ENCODE results near the gene NDUFS8.
A peak's percentile ranks its signal among the peaks of the same experiment; 100 is the strongest.
"Not testable (repeated sequence)": the region's sequence is repeated elsewhere in the genome, so short reads cannot be mapped to it uniquely, and the experiment has no call there.

NDUFS8 gene

DNA sequence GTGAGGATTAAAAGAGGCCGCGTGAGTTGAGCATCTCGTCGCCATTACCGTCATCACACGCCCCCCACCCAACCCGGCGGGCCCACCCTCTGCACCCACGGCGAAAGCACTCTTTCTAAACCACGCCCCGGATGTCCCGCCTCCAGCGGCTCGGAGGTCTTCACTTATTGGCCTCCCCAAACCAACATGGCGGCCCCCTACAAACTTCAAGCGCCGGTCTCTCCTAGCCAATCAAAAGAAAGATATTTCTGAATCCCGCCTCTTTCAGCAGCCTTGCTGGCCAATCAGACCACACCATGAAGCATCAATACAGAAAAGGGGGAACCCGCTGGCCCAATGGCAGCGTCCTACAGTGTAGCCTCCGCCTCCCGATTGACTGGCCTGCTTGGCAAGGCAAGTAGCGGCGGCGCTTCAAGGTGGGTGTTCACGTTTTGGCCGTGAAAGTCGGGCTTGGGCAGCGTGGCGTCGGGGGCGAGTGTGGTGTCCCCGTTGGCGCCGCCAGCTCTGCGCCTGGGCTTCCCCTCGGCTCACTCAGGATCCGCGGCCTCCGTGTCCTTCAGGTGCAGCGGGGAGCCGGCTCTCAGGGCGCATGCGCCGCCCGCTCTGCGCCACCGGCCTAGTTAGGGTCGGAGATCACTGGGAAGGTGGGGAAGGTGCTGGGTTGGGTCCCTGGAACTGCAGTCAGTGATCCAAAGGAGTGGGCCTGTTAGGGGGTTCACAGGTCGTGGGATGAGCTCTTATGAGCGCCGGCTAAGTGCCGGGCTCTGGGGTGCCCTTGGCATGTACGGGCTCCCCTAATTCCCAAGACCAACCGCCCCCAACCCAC is at the start of gene NDUFS8:
TSS of gene NDUFS8 (plus strand) at position 364 of the 826 bp plus-strand sequence. CDS start 1,471 bp downstream, outside the sequence.
- peak; percentile 98 for DNase-seq

DNA sequence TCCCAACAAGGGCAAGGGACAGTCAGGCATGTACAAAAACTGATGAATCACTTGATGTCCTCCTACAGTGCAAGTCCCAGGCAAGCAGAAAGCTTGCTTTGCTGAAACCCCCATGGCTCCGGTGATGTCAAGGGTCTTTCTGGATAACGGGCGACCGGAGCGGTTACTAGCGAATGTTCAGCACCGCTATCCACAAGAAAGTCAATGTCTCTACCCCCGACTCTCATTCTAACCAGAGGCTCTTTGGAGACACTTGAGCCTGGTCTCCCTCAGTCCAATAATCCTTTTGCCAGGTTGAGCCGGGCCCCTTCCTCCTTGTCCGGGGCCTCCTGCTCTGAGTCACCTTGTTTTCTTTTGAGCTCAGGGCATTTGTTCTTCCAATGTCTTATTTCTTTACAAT is 49.3 kb upstream of the NDUFS8 start:
- not testable (repeated sequence) for DNase-seq

DNA sequence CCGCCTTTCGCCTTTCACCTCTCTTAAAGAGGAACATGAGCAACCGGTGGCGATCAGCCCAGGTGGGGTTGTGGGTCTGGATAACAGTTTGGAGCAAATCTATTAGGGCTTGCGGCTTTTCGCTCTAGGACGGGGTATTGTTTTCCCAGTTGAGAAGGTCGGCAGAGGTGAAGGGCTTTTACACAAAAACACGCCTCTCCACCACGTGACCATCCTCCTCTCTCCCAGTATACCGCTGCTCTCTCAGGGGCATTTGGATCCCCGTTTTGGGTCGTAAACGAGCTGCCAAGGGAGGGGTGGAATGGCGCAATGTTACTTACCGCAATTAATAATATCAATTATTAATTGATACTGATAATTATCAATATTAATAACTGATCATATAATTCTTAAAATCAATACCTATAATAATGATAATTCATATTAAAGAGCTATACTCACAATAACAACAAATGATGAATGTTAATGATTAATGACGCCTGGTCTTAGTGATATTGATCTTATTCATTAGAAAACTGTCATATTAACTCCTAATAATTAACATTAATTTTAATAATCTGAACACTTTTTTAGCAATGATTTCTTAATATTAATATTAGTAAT is 48.1 kb upstream of the NDUFS8 start:
- not testable (repeated sequence) for DNase-seq

DNA sequence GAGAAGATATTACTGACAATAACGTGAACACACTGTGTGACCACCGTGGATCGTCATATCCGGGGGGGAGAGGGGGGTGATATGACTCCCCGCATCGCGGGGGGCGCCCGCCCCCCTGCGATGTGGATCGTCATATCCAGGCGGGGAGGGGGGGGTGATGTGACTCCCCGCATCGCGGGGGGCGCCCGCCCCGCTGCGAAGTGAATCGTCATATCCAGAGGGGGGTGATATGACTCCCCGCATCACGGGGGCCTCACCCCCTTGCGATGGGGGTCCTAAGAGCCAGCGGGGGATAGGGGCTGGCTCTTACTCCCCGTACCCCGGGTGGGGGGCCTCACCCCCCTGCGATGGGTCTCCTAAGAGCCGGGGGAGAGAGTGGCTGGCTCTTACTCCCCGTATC is 46.5 kb upstream of the NDUFS8 start:
- no peak for DNase-seq

DNA sequence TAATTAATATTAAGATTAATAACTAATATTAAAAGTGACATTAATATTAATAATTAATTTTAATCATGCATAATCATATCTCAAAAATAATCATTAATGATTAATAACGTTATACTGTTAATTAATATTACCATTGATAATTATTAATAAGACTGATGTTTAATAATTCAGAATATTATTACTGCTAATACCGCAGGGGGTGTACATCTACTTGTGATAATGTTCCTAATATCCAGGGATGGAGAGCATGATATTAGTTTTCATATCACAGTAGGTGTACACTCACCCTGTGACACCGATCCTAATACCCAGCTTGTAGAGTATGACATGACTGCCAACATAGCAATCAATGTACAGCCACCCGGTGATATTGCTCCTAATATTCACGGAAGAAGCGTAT is 45.2 kb upstream of the NDUFS8 start:
- not testable (repeated sequence) for DNase-seq

- DNase-seq = not testable (repeated sequence)
These were observed 39.7 kb upstream of the NDUFS8 start for GRCh38 chr11:67990546-67991346.

DNA sequence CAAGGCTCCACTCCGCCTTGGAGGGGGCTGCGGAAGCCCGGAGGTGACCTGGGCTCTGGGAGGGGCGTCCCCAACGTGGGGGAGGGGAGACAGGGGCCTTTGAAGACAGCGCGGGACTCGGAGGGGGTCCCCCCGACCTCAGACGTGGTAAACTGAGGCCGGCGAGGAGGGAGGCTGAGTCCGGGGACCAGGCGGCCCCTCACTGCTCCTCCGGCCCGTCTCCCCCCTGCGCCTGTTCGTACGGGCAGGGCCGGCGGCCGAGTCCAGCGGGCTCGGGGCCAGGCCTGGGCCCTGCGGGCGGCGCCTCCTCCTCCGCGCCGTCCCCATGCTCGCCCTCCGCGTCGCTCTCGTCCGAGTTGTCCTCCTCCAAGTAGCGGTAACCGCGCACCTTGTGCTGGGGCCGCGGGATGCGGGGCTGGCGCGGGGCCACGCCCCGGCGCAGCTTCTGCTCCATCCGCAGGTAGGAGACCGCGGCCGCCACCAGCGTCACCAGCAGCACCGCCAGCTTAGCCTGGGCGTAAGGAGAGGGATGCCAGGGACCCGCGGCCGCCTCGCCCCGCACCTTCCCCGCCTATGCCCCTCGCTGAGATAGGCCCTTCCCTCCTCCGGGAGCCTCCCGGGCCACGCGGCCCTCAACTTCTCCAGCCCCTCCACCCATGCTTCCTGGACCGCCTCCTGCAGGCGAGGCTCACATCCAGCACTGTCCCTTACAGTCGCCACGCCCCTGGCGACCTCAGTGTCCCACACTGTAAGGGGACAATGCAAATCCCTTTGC is 38.9 kb upstream of the NDUFS8 start:
- not testable (repeated sequence) for DNase-seq

- not testable (repeated sequence) for DNase-seq
These were observed 36.7 kb upstream of the NDUFS8 start for GRCh38 chr11:67993821-67994220.

DNA sequence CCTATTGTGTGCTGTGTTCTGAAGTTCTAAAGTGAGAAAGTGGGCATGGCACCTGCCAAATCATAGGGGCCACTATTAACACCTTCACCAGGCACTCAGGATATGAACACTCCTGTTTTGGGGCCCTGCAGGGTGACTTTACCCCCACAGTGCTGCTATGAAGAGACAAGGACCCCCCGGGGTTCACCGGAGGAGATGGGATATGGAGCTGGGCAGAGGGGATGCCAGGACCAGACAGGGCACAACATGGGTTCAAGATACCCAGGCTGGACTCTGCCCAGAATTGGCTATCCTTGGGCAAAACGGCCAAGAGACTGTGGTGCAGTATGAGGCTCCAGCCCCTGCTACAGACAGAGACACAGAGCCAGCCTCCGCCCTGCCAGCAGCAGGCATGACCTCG is 36.1 kb upstream of the NDUFS8 start:
- not testable (repeated sequence) for DNase-seq

DNA sequence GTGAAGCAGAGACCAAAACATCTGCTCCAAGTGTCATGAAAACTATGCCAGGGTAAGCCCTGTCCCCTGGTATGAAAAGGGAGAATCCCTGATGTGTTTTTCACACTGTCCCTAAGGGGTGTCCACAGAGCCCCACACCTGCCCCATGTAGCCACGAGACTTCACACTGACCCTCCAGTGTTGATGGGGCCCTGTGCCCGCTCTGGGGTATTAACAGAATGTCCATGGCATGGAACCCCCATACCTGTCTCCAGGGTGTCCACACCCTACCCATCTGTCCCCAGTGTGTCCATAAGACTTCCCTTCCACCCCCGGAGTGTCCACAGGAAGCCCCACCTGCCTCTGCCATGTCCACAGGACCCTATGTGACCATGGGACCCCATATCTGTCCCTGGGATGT is 35.4 kb upstream of the NDUFS8 start:
- not testable (repeated sequence) for DNase-seq

GRCh38 chr11:67995579-67995978 is 34.9 kb upstream of the NDUFS8 start:
- DNase-seq = not testable (repeated sequence)

DNA sequence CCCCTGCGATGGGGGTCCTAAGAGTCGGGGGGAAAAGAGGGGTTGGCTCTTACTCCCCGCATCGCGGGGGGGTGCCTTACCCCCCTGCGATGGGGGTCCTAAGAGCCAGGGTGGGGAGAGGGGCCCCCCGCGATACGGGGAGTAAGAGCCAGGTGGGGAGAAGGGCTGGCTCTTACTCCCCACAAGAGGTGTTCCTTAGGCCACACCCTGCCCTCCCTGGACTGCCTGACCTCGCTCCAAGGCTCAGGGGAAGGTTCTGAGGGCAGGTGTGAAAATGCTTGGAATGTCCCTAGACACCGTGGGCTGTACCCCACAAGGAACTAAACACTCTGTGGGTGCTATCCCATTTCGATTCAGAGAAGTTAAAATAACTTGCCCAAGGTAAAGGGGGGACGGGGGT is 34.4 kb upstream of the NDUFS8 start:
- no peak for DNase-seq

GRCh38 chr11:67996622-67997474 is 33.6 kb upstream of the NDUFS8 start:
- DNase-seq = no peak

GRCh38 chr11:67997475-67997921 is 33.0 kb upstream of the NDUFS8 start:
- DNase-seq = no peak

- DNase-seq = no peak
These were observed 32.1 kb upstream of the NDUFS8 start for GRCh38 chr11:67998150-67999045.

DNA sequence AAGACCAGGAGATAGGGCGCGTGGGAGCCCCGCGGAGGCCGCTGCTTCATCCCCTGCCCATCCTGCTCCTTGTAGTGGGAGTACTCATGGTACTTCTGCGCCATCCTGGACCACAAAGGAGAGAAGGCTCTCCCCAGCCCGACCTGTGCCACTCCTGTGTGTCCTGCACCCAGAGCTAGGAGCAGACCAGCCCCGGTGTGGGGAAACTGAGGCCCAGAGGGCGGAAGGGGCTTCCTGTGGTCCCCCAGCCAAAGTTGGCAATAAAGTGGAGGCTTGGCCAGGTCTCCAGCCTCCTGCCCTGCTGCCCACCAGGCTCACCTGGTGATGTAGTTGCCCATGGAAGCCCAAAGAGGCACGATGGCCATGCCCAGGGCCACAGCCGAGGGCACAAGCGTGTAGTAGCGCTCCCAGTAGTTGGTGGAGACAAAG is 31.3 kb upstream of the NDUFS8 start:
- DNase-seq = no peak

DNA sequence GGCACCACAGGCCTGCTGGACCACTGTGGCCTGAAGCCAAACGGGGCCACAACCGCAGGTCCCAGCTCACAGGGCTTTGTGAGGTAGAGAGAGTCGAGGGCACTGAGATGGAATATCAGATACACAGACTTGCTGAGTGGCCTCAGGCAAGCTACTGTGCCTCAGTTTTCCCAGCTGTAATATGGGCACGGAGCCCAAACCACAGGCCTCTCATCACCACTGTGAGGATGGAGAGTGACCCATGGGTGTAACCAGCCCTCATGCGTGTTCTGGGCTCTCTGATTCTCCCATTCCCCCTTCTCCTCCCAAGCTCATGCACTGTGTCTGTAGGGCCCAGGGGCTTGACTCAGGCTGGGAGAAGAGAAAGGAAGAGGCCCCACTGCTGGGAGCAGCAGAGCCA is 30.8 kb upstream of the NDUFS8 start:
- DNase-seq = no peak

DNA sequence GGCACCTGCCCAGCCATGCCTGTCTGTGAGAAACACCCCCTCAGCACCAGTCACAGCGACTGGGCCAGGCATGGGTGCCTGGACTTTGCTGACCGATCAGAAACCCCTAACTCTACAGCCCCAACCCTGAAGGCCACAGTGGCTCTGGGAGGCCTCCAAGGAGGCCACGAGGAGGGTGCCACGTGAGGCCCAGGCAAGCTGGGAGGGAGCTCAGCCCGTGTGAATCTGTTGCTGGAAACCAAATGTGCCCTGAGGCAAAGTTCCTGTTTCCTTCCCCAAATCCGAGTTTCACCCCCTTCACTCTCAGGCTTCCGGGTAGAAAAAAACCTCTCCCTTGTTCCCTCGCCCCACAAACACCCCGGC is 27.9 kb upstream of the NDUFS8 start:
- DNase-seq = no peak

DNA sequence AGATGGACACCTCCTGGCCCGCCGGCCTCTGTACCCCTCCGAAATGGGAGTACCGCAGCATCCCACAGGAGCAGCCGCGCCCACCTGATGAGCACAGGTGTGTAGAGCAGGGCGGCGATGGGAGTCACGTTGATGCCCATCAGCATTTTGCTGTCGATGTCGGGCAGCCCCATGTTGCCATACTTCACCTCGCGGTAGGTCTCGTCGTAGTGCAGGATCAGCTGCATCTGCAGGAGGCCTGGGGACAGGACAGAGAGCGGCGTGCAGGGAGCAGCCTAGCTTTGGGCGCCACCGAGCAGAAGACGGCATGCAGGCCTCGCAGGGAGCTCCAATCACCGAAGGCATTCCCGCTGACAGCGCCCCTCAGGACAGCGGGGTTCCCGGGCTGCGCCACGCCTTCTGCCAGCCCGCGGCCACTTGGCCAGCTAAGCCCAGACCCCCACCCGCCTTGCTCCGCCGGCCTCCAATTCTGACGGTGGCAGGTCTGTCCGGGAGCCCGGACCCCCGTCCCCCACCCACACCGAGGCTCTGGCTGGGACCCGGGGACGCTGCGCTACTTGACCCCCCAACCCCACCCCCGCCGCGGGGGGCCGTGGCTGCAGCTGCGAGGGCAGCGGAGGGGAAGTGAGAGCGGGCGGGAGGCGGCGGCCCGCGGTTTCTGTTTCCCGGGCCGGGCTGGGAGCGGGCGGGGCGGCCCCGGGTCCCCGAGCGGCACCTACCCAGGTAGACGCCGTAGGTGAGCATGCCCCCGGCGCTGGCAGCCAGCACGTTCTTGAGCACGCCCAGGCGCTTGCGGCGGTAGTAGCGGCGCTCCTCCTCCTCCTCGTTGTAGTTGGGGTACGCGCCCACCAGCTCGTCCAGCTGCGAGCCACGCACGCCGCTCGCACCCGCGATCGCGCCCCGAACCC is 27.3 kb upstream of the NDUFS8 start:
- no peak for DNase-seq

Data from NCI-H1417 treated with DMSO at 0.1 percent for 48 hours (cell line).